COLO668 (cell line): ENCODE results near the gene SCO2.

ENCODE experiments used
- DNase-seq: peaks from one replicate; lab custom pipeline; 2025; ENCODE audit not compliant: unreplicated experiment; lab: John Stamatoyannopoulos, UW

The SCO2 gene

DNA sequence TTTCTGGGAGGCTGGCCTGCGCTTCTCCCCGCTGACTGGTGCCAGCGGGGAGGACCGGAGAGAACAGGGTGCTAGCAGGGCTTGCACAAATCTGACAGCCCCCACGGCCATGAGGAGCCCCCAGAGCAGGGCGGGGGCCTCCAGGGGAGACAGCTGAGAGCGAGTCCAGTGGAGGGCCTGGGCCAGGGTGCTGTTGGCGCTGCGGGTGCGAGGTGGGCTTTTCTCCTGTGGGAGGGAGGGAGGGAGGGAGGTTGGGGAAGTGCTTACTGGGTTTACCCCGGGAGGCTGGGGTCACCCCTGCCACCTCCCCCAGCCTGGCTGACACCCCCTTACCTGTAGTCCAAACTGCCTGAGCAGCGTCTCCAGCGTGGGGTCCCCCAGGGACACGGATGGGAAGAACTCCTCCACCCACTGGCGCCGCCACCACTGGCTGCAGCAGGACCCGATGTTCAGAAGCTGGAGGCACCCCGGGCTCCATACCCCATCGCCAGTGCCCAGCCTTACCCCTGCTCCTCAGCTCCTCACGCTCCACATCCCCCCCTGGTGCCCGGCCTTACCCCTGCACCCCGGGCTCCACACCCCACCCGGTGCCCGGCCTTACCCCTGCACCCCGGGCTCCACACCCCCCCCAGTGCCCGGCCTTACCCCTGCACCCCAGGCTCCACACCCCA, 21.8 kb downstream of the SCO2 start:
- DNase-seq, result no peak

DNA sequence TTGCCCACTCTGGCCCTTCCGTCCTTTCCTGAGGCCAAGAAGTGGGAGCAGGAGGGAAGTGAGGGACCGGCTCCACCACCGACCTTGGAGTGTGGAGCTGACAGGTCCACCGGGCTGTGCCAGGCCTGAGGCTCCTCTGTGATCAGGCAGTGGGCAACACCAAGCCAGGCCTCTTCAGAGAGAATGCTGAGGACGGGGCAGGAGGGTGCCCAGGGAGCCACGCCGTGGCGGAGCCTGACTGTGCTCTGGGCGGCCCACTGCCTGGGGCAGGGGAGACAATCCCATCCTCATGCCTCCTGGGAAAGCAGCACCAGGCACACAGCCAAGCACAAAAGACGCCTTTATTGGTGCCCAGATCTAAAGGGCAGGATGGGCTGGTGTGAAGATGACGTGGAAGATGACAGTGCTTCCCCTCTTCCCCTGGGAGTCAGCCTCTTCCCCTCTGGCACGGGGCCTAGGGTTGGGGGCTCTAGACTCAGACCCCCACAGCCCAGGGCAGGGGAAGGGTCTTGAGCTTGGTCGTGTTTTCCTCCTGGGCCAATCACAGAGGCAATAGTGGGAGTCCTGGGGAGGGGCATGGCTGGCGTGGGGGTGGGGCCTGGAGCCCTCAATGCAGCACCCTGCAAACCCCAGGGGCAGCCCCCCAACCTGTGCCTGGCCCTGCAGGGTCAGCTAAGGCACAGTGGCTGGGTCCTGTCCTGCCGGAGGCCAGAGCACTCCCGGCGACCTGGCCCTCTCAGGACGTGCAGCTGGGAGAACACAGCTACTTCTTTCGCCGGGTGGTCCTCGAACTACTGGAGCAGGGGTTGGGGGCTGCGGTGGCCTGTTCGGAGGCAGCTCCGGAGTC, 22.5 kb downstream of the SCO2 start:
- DNase-seq, result no peak

DNA sequence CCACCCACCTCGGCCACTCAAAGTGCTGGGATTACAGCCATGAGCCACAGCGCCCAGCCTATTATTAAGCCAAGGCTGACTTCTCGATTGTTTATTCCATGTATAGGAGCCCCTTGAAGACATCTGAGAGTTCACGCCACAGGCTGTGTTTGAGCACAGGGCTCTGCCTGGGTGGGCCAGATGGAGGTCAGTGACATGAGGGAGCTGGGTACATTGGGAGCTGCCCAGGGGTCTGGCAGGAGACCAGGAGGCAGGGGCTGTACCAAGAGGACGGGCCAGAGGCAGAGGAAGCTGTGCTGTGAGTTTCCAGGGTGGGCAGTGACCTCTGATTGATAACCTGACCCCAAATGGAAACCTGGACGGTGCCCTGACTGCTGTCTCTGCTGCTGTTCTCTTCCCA, 23.3 kb downstream of the SCO2 start:
- no peak for DNase-seq

DNA sequence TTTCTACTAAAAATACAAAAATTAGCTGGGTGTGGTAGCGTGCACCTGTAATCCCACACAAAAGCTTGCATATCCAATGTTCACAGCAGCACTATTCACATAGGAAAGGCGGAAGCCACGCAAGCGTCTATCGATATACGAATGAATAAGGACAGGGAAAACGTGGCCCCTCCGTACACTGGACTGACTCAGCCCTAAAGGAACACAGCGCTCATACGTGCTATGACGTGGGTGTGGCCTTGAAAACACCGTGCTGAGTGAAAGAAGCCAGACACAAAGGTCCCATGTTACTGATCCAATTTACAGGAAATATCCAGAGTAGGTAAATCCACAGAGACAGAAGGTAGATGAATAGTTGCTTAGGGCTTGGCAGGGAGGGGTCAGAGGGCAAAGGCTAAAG, 24.9 kb downstream of the SCO2 start:
- no peak for DNase-seq

DNA sequence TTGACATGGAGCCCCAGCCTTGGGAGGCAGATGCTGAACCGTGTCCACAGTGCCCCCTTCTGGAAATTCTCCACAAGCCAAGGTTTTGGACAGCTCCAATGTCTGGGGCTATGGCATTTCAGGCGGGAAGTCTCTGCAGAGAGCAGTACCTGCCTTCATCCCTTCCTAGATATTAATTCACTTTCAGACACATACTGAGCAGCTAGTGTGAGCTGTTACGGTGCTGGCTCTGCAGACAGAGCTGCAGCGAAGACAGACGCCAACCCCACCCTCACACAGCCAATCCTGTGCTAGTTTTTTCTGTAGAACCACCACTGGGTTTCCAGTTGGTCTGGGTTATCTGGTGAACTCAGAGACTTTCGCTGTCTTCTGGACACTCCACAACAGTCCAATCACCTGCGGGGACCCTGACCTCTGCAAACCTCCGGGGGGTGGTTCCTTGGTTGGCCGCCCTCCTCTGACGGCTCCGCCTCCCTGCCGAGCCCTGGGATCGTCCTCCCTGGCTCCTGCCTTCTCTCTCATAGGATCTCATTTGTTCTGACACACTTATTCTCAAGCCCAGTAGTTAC, 27.0 kb downstream of the SCO2 start:
- DNase-seq, result peak; percentile 73

DNA sequence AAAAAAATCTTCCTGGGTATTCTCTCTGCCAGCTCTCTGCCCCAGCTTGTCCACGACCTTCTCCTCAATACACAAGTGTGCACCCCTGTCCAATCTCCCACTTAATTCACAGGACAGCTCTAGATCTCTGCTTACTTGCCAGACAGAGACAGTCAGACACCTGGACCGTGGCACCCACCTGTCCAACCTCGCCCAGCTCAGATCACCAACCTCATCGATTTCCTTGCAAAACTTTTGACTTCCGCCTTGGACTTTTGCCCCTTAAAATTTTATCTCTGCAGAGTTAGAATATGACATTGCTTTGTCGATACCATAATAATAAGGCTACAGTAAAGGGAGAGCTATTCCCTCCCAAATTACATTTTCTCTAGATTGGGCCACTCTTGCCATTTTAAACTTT, 28.3 kb downstream of the SCO2 start:
- DNase-seq, result no peak

- peak; percentile 49 for DNase-seq
Measured at GRCh38 chr22:50490531-50491308, 34.7 kb downstream of the SCO2 start.

DNA sequence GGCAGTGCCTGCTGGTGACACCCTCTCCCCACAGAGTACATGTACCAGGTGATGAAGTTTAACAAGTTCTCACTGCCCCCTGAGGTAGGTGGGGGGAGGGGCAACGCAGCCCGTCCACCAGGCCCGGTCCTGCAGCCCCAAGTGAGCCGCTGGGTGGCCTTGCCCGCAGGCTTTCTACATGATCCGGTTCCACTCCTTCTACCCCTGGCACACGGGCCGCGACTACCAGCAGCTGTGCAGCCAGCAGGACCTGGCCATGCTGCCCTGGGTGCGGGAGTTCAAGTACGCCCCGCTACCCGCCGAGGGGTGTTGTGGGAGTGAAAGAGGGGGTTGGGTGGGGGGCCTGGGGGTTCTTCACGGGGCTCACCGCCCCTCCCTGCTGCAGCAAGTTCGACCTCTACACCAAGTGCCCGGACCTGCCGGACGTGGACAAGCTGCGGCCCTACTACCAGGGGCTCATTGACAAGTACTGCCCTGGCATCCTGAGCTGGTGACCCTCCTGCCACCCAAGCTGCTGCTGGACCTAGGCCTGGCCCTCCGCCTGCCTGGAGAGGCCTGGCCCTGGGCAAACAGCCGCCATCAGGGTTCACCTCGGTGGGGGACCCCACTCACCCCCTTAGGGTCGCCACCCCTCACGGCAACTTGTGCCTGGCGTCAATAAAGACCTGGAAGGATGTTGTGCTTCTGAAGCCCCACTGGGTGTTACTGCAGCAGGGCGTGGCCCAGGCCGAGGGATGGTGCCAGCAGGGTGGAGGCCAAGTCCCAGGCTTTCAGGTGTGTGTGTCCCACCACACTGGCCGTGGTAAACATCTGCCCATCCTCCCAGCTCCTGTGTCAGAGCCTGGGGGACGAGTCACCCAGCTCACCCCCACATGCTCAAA, 35.8 kb downstream of the SCO2 start:
- DNase-seq, result no peak

- no peak for DNase-seq
Measured at GRCh38 chr22:50488886-50489285, 36.5 kb downstream of the SCO2 start.

DNA sequence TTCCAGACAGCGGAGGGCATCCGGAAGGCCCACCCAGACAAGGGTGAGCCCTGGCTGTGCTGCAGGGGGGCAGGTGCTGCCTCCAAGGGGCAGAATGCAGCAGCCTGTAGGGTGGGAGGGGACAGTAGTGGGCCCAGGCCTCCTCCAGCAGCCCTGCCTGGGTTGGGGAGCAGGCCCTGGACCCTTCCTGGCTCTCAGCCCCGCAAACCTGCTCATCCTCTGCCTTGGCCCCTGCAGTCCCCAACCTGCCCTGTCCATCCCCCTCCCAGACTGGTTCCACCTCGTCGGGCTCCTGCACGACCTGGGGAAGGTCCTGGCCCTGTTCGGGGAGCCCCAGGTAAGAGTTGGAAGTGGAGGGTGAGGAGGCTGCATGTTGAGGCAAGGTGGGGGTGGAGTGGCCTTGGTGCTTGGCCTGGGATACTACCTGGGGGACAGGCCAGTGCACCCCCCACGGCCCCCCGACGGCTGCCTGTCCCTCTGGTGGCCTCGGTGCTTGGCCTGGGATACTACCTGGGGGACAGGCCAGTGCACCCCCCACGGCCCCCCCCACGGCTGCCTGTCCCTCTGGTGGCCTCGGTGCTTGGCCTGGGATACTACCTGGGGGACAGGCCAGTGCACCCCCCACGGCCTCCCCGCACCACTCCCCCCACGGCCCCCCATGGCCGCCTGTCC, 37.3 kb downstream of the SCO2 start:
- no peak for DNase-seq

DNA sequence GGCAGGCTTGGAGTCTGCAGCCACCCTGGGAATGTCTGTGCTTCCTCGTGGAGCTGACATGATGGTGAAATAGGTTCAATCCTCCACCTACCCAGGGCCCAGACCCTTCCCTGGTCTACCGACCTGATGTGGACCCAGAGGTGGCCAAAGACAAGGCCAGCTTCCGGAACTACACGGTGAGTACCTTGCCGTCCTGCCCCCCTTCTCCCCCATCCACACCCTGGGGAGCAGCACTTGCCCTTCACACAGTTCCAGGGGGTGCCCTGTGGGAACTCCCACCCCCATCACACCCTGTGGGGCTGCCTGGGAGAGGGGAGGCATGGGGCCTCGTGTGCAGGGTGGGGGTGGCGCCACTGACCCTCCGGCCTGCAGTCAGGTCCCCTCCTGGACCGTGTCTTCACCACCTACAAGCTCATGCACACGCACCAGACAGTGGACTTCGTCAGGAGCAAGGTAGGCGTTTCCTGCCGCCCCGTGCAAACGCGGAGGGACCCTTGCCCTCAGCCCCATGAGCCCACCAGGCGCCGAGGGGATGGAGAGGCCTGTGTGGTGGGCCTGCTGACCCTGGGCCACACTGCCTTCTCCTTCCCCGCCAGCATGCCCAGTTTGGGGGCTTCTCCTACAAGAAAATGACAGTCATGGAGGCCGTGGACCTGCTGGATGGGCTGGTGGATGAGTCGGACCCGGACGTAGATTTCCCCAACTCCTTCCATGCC, 38.0 kb downstream of the SCO2 start:
- no peak for DNase-seq

DNA sequence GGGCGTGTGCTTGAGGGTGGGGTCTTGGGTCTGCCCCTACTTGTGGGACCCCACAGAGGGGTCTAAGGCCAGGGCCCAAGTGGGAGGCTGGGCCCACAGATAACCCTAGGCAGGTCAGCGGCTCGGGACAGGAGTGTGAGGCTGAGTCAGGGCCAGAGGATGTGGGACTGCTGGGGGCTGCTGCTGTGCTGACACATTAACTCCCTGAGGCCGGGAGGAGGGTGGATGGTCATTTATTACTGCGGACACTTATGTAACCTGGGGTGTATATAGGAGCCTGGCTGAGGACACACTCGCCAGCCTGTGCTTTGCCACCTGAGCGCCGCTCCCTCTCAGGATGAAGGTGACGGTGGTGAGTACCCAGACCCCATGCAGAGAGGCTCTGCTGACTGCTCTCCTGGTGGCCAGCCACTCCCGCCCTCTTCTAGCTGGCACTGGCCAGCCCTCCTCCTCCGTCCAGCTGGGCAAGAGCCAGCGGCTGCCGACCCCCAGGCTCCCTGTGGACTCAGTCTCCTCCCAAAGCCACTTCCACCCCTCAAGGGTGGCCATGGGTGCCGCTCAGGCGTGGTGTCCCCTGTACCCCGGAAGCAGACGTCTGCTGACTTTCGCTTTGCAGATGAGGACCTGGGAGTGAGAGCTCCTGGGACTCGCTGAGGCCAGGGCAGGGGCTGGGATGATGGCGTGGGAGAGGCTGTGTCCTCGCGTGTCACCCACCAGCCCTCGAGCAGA, 38.7 kb downstream of the SCO2 start, which contains the start of gene MIOX:
TSS of gene MIOX (plus strand) at position 299 of the 729 bp plus-strand sequence. CDS start at position 338, 39 bp downstream.
- no peak for DNase-seq

- DNase-seq, result peak; percentile 60
Measured at GRCh38 chr22:50485221-50486131, 39.9 kb downstream of the SCO2 start.

GRCh38 chr22:50483977-50484853, 41.2 kb downstream of the SCO2 start:
- peak; percentile 45 for DNase-seq

DNA sequence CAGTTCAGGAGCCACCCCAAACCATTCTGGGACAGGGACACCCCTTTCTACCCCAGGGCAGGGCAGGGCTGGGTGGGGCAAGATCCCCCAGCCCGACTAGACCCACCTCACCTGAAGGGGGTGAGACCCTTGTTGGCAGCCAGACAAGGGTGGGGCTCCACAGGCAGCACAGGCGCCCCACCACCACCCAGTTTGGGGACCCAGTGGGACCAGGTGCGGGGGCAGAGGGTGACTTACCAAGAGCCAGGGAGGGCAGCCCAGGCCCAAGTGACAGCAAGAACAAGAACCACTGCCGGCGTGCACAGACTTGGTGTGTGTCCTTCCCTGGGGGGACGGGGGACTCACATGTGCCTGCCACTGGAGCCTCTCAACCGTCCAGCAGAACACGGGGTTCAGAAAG, 41.8 kb downstream of the SCO2 start:
- DNase-seq, result no peak

GRCh38 chr22:50483106-50483505, 42.3 kb downstream of the SCO2 start:
- no peak for DNase-seq
